Fibroblast of the conjunctiva (primary cell): ENCODE data around the gene SIL1.

Experiments used
- DNase-seq: peaks from one replicate; pipeline ENCODE4 v3.0.0-alpha.2; 2010; ENCODE audit warnings: low read depth

SIL1 gene

DNA sequence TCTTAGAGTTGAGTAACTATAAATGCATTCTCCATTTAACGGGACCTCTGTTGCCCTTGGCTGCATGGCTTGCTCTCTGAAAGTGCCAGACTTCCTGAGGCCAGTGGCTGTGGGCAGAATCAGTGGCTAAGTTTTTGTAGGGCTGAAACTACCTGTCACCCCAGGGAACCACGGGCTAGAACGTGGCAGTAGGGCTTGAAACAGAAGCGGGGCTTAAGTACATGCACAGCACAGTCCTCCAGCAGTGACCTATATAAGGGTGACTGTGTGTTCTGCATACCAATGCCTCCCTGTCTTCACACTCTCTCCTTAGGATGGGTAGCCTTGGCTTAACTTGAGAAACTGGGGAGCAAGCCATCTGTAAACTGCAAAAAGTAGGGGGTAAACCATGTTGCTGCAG, 279.5 kb downstream of the SIL1 start:
- DNase-seq = no peak

DNA sequence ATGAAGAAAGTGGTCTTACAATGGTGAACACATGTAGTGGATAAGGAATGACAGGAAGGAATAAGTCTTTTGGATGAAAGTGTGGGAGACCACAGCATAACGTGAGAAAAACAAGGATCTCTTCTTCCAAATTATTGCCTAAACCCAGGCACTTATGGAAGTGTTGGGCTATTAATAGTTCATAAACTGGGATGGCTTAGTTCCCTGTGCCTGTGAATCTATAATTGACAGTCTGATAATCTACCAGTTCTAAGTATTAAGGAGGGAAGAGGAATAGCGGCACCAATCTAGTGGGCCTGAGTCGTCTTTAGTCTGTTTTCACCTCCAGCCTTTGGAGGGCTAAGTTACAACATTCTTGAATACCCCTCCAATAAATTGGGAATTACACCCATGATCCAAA, 283.8 kb downstream of the SIL1 start:
- DNase-seq = no peak

DNA sequence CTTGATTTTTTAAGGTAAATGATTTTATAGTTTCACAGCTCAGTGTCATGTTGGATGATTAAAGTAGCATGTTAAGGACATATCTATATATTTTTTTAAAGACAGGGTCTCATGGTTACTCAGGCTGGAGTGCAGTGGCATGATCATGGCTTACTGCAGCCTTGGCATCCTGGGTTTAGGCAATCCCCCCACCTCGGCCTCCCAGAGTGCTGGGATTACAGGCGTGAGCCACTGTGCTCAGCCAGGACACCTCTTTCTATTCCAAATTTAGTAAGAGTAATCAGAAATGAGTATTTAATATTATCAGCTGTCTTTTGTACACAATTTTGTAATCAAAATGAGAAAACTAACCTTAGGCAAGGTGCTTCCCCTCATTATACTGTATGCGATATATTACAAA, 284.4 kb downstream of the SIL1 start:
- no peak for DNase-seq

DNA sequence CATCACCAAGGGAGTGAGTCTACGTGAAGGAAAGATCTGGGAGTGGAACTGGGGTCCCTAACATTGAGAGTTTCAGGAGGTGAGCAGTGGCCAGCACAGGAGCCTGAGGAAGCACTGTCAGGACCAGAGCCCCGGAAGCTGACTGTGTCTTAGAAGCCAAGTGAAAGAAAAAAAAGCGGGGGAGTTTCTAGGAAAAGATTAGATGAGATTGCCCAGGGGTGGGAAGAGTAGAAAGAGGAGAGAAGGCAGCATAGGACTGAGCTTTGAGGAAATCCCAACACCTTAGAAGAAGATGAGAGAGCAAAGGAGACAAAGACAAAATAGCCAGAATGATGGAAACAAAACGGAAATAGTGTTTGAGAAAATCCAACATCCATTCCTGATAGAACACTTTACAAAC, 286.1 kb downstream of the SIL1 start:
- no peak for DNase-seq

DNA sequence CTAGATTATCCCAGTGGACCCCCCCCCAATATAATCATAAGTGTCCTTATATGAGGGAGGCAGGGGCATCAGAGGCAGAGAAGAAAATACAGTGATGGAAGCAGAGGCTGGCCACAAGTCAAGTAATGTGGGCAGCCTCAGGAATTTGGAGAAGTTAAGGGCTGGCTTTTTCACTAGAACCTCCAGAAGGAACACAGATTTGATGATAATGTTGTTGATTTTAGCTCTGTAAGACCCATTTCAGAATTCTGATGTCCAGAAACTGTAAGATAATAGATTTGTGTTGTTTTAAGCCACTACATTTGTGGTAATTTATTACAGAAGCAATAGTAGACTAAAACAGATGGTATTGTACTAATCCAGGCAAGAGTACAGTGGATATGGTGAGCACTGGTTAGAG, 286.7 kb downstream of the SIL1 start:
- DNase-seq = no peak

DNA sequence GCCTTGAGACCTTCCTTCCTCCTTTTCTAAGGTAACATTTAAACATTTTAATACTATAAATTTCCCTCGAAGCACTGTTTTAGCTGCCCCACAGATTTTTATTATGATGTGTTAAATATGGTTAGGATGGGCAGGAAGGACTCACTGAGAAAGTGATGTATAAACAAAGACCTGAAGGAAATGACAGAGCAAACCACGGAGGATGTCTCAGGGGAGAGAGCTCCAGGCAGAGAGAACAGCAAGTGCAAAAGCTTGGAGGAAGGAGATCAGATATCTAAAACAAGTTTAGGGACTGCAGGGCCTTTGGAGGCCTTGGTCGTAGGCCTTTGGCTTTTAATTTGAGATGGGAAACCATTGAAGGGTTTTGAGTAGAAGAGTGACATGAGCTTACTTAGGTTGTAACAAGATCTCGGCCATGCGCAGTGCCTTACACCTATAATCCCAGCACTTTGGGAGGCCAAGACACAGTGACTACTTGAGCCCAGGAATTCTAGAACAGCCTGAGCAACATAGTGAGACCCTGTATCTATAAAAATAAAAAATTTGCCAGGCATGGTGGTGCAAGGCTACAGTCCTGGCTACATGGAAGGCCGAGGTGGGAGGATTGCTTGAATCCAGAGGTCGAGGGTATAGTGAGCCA, 287.5 kb downstream of the SIL1 start:
- DNase-seq = no peak

DNA sequence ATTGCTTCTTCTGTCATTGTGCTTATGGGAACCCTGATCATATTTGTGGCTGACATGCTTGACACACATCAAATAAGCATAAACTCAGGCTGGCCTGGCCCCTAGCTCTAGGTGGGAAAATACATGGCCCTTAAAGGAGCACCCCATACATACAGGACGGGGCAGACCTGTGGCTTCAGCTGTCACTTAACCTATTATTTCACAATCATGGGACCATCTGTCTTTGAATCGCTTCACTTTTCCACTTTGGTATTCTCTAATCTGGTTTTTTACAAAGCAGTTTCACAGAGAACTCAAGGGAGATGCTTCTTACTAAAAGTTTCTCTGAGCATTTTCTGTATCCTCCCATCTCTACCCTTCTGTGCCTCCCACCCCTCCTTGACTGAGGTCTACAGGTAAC, 288.4 kb downstream of the SIL1 start:
- no peak for DNase-seq

DNA sequence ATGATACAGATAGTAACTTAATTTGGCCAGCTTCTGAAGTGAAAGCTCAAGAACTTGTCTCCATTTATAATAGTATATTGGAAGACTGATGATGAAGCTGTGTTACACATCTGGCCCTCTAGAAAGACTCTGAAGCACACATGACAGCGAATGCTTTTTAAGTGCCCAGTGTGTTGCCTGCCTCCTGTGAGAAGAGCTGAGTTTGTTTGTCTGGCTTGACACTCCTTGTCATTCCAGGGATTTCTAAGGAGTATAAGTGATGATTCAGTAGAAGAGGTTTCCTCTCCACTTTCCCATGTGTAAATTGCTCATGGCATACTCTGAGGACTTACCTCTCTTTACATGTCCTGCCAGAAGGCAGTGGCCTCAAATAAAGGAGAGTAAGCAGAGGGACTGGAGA, 292.6 kb downstream of the SIL1 start:
- DNase-seq = no peak

DNA sequence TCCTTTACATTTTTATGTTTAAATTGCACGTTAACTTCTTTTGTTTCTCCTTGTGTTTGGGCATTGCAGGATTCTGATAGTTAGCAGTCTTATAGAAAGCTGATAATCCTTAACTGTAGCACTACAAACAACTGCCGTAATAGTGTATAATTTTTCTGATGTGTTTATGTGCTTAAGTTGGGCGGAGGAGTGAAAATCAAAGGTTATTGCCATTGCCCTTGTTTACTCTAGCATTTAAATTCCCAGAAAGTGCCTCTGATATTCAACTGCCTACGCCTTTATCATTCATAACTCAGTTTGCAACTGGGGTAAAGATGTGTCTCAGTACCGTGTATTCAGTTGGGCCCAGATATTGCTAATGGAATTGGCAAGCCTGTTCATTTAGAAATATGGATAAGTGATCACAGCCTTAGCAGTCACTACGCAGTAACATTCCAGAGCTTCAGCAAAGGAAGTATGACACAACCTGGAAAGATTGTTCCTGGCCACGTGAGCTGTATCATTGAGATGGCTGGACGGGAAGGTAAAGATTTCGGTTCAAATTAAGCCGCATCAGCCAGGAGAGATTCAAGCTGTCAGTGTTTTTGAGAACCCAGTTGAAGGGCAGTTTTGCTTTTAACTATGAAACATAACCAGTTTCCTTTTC, 294.9 kb downstream of the SIL1 start:
- peak; percentile 1 for DNase-seq

DNA sequence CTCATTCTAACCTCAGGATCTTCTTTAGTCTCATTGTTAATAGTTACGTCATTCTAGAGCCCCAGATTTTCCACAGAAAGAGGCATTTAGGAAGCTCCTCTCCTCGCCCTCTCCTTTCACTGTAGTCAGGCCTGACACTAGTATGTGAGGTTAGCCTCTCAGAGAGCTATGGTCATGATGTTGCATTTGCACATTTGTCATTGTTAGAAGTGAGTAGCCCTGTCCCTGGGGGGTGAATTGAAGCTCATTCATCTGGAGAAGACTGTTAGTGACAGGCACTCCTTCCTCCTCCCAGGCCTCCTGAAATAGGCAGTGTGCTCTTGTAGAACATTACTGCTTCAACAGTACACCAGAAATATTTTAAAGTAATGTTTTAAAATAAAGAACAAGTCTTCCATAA, 296.5 kb downstream of the SIL1 start:
- DNase-seq = no peak

DNA sequence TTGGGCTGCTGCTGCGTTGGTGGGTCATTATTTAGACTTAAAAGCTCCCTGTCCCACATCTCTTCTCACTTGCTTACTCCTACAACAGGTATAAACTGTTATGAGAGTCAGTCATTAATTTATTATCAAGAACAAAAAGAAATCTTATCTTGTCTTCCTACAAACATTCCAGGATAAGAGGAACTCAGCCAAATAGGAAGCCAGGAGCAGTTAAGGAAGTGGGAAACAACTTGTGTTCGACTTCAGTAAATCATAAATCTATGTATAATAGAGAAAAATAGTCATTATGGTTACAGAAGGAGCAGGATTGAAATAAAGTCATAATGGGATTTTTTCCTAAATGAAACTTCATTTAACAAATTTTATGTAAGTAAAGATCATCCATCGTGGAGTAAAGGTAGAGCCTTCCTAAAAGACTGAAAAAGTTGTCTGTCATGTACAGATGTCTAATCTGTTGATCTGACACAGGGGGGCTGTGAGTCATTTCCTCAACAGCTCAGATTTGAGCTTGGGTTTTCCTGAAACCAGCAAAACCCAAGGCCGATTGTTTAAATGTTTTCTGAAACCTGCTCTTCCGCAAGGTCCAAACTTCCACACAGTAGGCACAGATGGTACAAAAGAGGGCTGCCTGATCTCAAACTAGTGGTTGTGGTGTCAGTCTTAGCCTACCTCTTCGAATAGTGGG, 297.7 kb downstream of the SIL1 start:
- DNase-seq = no peak

DNA sequence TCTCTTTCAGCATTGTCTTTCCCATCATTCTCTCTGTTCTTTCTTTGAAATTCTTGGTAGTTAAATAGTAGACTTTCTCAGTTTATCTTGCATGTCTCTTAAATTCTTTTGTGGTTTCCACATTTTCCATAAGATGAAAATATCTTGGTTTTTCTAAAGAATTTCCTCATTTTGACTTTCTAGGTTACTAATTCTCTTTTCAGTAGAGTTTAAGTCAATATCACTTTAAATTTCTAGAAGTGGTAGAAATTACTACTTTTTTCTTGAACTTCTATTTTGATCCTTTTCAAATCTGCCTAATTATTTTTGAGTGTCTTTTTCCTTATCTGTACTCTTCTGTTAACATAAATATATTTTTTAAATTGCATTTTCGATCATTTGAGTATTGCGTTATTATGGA, 299.4 kb downstream of the SIL1 start:
- no peak for DNase-seq

DNA sequence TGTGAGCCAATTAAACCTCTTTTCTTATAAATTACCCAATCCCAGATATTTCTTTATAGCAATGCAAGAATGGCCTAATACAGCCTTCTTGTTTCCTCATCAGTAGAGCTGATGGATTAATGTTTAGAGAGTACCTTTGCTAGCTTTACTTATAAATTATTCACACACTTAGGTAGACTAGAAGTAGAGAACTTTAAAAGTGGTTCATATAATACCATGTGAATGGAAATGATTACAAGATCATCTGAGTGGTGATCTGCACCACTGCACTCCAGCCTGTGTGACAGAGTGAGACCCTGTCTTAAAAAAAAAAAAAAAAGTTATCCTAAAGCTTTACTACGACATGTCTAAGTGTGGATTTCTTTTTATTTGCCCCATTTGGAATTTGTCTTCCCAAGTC, 299.9 kb downstream of the SIL1 start:
- no peak for DNase-seq
